NCI-H2196 (cell line): Measurements from ENCODE around the gene PRR20G.

Source experiments
- DNase-seq: peaks from one replicate; lab custom pipeline; 2025; ENCODE audit not compliant: unreplicated experiment; lab: John Stamatoyannopoulos, UW

PRR20G gene

DNA sequence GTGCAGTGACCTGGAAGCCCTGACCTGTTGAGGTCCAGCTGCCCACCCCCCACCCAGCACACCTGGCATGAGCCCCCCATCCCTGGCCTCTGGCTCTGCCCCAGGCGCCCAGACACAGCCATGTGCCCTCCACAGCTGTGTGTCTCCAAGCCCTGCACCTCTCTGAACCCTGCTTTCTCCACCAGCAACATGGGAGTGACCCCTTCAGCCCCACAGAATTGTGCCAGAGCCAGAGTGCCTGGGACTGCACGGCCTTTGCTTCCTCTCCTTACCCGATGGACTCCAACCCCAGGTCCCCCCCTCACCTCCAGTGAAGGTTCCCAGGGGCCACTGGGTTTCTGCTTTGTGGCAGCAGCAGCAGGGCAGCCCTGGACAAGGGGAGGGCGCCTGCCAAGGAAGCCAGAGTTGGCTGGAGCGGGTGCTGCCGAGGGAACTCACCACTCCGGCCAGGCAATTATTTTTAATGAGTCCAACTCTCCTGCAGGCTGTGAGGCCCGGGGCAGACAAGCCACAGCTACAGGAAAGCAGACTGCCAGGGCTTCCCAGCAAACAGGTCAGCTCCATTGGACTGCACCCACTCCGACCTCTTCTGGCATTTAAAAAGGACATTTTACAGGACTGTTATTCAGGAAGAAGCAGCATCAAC is 24.1 kb downstream of the PRR20G start:
- no peak for DNase-seq

DNA sequence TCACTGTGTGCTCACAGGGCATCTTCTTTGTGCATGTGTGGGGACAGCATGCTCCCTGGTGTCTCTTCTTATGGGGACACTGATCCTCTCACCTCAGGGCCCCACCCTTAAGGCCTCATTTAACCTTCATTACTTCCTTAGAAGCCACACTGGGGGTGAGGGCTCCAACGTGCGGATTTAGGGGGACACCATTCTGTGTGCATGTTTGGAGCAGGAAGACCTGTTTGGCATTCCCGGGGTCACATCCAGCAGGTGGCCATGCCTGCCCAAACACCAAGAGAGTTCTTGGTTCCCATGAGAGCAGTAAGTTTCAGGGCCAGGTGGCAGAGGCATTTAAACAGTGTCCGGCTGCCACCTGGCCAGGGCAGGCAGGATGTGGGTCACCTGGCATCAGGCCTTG is 24.8 kb downstream of the PRR20G start:
- no peak for DNase-seq

- DNase-seq, result no peak
Measured at GRCh38 chr3:127262533-127262932, 25.3 kb downstream of the PRR20G start.

GRCh38 chr3:127261925-127262324 is 25.9 kb downstream of the PRR20G start:
- DNase-seq, result no peak

DNA sequence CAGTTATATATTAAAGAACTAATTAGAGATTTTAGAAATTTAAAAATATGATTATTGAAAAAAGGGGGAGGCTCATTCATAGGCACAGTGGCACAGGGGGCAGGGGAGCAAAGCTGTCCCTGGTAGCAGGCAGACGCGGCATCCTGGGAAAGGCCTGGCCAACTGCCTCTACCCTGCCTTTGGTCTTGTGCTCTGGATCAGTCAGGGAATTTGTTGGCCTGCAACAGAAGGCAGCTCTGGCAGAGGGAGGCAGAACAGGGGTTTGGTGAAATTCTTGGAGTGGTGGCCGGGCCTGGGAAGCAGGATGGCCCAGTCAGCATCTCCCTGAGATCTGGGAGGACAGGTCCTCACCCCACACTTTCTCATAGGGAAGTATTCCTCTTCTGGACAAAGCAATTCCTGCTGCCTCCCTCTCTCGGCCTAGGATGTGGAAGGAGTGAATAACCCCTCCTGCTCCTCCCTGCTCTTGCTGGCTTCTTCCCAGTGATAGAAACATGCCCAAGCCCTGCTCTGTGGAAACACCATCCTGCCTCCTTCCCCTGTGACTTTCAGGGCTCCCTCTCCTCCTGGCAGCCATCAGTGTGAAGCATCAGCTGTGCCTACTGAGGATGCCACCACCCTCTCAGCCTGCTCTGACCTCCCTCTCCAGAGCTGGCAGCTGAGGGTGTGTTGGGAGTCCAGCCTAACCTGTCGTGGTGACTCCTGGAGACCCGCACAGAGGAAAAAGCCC is 26.9 kb downstream of the PRR20G start:
- DNase-seq, result no peak

DNA sequence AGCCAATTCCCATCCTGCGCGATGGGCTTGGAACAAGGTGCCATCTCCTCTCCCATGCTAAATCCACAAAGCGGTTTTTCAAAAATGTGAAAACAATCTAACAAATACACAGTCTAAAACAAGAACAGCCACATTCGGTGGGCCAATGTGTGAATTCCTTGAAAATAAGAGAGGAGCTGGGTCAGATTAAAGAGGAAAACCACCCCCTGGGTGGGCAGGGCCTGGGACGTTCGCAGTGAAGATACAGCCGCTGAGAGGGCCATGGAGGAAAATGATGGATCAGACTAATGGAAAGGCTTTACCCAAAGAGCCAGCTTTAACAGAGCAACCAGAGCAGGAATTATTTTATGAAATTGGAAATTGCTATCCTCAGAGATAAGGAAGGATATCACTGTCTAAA is 27.4 kb downstream of the PRR20G start:
- no peak for DNase-seq

GRCh38 chr3:127259882-127260281 is 28.0 kb downstream of the PRR20G start:
- no peak for DNase-seq

- DNase-seq, result no peak
Measured at GRCh38 chr3:127258733-127259132, 29.1 kb downstream of the PRR20G start.

- no peak for DNase-seq
Measured at GRCh38 chr3:127257351-127257750, 30.5 kb downstream of the PRR20G start.

- no peak for DNase-seq
Measured at GRCh38 chr3:127256733-127257271, 31.0 kb downstream of the PRR20G start.

DNA sequence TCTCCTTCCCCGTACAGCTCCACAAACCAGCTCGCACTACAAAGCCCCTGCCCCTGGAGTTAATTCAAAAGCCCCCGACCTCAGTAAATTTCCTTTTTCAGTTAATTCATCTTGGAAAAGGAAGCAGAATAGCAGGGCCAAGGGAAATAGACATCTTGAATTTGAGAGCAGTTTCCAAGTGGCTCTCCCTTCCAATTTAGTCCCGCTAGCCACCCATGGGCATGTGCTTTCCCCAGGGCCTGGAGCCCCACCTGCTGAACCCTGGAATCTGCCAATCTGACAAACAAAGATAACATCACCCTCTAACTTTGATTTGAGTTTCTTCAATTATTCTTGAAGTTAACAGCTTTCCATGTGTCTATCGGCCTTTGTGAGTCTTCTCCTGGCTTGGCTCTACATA is 31.7 kb downstream of the PRR20G start:
- DNase-seq, result no peak

DNA sequence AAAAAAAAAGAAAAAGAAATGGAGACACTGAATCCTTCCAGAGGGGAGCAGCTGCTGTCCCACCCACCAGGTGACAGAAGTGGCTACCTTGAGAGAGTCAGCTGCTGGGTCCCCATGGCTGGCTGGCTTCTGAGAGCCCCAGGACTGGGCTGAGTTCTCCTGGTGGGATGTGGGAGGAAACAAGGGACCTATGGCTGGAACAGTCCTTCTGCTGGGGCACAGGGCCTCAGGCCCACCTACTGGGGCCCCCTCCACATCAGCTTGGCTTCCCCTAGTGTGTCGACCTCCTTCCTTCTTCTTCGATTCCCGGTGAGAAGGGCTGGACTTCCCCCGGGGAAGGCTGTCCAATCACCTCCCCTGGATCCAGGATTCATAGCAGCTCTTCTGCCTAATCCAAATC is 32.3 kb downstream of the PRR20G start:
- no peak for DNase-seq

DNA sequence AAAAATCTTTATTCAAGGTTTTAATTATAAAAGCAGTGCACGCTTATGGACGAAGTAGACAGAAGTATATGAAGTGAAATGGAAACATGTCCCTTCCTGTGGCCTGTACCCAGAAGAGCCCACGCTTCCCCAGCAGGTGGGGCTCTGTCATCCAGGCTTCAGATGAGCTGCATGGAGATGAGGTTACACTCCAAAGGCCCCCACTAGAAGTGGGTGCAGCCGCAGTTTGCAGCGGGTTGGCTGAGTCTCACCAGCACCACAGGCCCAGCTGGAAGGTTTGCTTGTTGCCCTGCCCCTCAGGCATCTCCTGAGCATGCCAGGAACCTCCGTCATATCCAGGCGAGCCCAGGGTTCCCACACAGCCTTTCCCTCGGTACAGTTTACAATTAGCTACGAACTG is 33.1 kb downstream of the PRR20G start:
- DNase-seq, result no peak

- no peak for DNase-seq
Measured at GRCh38 chr3:127254033-127254644, 33.7 kb downstream of the PRR20G start.

DNA sequence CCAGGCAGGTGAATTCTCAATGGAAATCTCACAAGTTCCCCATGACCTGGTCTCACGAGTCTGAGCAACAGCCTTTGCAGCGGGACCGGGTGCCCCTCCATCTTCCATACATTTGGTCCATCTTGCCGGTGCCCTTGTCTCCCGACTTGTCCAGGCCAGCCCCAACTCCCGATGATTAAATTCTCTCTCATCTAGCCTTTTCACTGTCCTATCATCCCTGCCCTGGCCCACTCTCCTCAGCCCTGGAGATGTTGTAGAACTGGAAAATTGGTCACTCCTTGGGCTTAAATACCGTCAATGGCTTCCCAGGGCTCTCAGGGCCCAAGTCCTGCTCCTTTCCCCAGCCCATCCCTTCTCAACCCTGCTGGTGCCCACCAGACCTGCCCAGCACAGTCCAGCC is 34.4 kb downstream of the PRR20G start:
- no peak for DNase-seq

GRCh38 chr3:127252446-127252845 is 35.4 kb downstream of the PRR20G start:
- DNase-seq, result peak; percentile 43

- DNase-seq, result no peak
Measured at GRCh38 chr3:127250032-127250431, 37.8 kb downstream of the PRR20G start.

GRCh38 chr3:127247292-127247691 is 40.6 kb downstream of the PRR20G start:
- DNase-seq, result no peak

DNA sequence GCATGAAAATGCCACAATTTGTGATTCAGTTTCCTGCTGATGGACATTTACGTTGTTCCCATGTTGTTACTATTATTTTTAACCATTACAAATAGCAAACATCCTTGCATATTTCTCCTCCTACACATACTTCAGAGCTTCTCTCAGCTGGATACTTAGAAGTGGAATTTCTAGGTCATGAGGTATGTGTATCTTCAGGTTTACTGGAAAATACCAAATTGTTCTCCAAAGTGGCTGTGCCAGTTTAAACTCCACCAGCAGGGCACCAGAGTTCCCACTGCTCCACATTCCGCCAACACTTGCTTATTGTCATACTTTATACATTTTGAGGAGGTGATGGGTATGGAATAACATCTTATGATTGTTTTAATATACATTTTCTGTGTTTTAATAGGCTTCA is 49.2 kb downstream of the PRR20G start:
- no peak for DNase-seq

DNA sequence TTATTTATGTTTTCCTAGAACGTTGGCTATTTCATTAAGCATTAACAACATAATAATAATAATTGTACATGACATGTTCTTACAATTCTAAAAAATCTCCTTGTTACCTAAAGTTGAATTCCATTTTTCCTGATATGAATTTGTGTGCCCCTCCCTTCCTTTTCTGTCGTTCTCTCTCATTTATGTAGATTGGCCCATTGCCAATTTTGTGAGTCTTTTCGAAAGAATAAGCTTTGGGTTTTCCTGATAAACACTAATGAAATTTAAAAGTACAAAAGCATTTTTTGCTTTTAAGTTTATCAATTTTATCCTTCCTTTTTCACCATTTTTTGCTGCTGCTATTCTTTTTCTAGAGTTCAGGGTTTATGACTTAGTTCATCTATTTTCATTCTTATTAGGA is 50.0 kb downstream of the PRR20G start:
- peak; percentile 23 for DNase-seq

DNA sequence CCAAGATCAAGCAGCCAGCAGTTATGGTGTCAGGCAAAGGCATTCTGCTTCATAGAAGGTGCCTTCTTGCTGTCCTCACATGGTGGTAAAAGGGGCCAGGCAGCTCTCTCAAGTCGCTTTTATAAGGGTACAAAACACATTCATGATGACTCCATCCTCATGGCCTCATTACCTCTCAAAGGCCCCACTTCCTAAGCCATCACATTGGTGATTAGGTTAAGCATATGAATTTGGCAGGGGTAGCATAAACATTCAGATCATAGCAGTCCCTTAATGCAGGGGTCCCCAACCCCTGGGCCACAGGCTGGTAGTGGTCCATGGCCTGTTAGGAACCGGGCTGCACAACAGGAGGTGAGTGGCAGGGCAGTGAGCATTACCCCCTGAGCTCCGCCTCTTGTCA is 52.1 kb downstream of the PRR20G start:
- no peak for DNase-seq

GRCh38 chr3:127234778-127235177 is 53.1 kb downstream of the PRR20G start:
- no peak for DNase-seq
